DND-41 (cell line): ENCODE results near the gene EYS.
"Not testable (repeated sequence)": the region's sequence is repeated elsewhere in the genome, so short reads cannot be mapped to it uniquely, and the experiment has no call there.

Source experiments
- ATAC-seq: fragments of 200-7000 bp; cut with Tn5 transposase; 3 replicates; pipeline ENCODE4 v1.9.1; 2021; ENCODE audit warnings: low read depth; ENCODE audit not compliant: insufficient read depth
- DNase-seq: peaks from one replicate; pipeline ENCODE4 v3.0.0-alpha.2; 2020
- H2AFZ ChIP-seq: 2 replicates; pipeline ENCODE4 v1.6.0; 2012; ENCODE audit warnings: low read depth, low read length
- H3K27ac ChIP-seq: 2 replicates; pipeline ENCODE4 v1.5.1; 2012; ENCODE audit warnings: low read length, inconsistent platforms
- H3K27me3 ChIP-seq: fragments of 200-600 bp; sonication (generic); 2 replicates; pipeline ENCODE4 v1.6.0; 2012; ENCODE audit warnings: low read length, mild to moderate bottlenecking, inconsistent platforms; ENCODE audit not compliant: insufficient read depth, poor library complexity
- H3K36me3 ChIP-seq: 2 replicates; pipeline ENCODE4 v1.5.1; 2012; ENCODE audit warnings: low read length, inconsistent platforms; ENCODE audit not compliant: insufficient read depth
- H3K4me1 ChIP-seq: 2 replicates; pipeline ENCODE4 v1.5.1; 2012; ENCODE audit warnings: mild to moderate bottlenecking, low read length; ENCODE audit not compliant: insufficient read depth
- H3K4me2 ChIP-seq: 2 replicates; pipeline ENCODE4 v1.6.0; 2012; ENCODE audit warnings: mild to moderate bottlenecking, moderate library complexity, low read length, inconsistent platforms; ENCODE audit not compliant: insufficient read depth
- H3K4me3 ChIP-seq, 2 experiments: fragments of 200-600 bp in 1 of 2; shearing (Covaris generic) in 1 of 2; 2 replicates each; pipeline ENCODE4 v1.5.1; 2012 to 2016; ENCODE audit warnings: inconsistent platforms in 2 of 2, low read length in 2 of 2, mild to moderate bottlenecking in 2 of 2, low read depth in 1 of 2, moderate library complexity in 1 of 2
- H3K79me2 ChIP-seq: 2 replicates; pipeline ENCODE4 v1.6.0; 2012; ENCODE audit warnings: low read length, inconsistent platforms; ENCODE audit not compliant: insufficient read depth
- H3K9ac ChIP-seq: 2 replicates; pipeline ENCODE4 v1.6.0; 2012; ENCODE audit warnings: low read depth, mild to moderate bottlenecking, inconsistent platforms, low read length, moderate library complexity
- H3K9me3 ChIP-seq: 2 replicates; pipeline ENCODE4 v1.5.1; 2012; ENCODE audit warnings: low read length, moderate library complexity, mild to moderate bottlenecking, inconsistent platforms; ENCODE audit not compliant: insufficient read depth, severe bottlenecking
- H4K20me1 ChIP-seq: 2 replicates; pipeline ENCODE4 v1.6.0; 2012; ENCODE audit warnings: low read length; ENCODE audit not compliant: insufficient read depth
- EZH2 ChIP-seq: IDR thresholded peaks from 3 replicates; pipeline ENCODE4 v1.6.1; 2012; ENCODE audit warnings: borderline replicate concordance, low read depth, mild to moderate bottlenecking, moderate library complexity, low read length, inconsistent platforms; ENCODE audit not compliant: severe bottlenecking
- TF ChIP-seq, protein P1 (sequence below): IDR thresholded peaks from 2 replicates; pipeline ENCODE4 v1.5.1; 2012; ENCODE audit warnings: borderline replicate concordance, low read length, moderate library complexity, mild to moderate bottlenecking; ENCODE audit not compliant: poor library complexity, severe bottlenecking; ENCODE audit errors: extremely low read depth

Gene EYS

DNA sequence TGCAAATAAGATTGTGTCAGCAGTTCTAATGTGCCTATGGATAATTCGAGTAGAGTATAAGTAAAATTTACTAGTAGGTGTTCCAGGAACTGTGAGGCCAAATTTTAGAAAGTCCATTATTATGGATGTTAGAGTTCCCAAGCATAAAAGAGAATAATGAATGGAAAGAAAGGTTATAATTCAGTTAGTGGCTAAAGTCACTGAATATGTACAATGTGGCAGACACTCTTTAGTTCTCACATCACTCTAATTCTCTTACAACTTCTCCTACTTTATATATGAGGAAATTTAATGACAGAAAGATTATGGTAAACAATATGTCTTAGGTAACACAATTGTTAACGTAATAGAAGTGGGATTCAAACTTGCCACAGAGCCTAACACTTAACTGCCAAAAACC lies 75.3 kb downstream of the EYS start:
- no peak overlapping the region for H2AFZ ChIP-seq
- H3K9ac ChIP-seq = no peak overlapping the region
- no peaks in the 10 kb centered on the region for H3K36me3 ChIP-seq
- no peaks in the 10 kb centered on the region for H4K20me1 ChIP-seq
- no peaks in the 10 kb centered on the region for H3K9me3 ChIP-seq
- H3K27me3 ChIP-seq = no peaks in the 10 kb centered on the region
- no peak overlapping the region for H3K4me3 ChIP-seq
- no peaks in the 10 kb centered on the region for H3K79me2 ChIP-seq
- DNase-seq (no peak), ATAC-seq (no peak)
- H3K4me2 ChIP-seq = no peak overlapping the region
- no peak overlapping the region for H3K27ac ChIP-seq
- TF ChIP-seq, protein P1, sequence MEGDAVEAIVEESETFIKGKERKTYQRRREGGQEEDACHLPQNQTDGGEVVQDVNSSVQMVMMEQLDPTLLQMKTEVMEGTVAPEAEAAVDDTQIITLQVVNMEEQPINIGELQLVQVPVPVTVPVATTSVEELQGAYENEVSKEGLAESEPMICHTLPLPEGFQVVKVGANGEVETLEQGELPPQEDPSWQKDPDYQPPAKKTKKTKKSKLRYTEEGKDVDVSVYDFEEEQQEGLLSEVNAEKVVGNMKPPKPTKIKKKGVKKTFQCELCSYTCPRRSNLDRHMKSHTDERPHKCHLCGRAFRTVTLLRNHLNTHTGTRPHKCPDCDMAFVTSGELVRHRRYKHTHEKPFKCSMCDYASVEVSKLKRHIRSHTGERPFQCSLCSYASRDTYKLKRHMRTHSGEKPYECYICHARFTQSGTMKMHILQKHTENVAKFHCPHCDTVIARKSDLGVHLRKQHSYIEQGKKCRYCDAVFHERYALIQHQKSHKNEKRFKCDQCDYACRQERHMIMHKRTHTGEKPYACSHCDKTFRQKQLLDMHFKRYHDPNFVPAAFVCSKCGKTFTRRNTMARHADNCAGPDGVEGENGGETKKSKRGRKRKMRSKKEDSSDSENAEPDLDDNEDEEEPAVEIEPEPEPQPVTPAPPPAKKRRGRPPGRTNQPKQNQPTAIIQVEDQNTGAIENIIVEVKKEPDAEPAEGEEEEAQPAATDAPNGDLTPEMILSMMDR = no peak
- TF ChIP-seq EZH2 = no peak
- H3K4me1 ChIP-seq = no peaks in the 10 kb centered on the region

DNA sequence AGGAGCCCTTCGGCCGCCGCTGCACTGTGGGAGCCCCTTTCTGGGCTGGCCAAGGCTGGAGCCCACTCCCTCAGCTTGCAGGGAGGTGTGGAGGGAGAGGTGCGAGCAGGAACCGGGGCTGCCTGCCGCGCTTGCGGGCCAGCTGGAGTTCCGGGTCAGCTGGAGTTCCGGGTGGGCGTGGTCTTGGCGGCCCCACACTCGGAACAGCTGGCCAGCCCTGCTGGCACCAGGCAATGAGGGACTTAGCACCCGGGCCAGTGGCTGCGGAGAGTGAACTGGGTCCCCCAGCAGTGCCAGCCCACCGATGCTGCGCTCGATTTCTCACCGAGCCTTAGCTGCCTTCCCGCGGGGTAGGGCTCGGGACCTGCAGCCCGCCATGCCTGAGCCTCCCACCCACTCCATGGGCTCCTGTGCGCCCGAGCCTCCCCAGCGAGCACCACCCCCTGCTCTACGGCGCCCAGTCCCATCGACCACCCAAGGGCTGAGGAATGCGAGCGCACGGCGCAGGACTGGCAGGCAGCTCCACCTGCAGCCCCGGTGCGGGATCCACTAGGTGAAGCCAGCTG lies 79.5 kb downstream of the EYS start:
- not testable (repeated sequence) for H3K36me3 ChIP-seq, ATAC-seq, H3K79me2 ChIP-seq, H4K20me1 ChIP-seq, H3K27me3 ChIP-seq, H3K9ac ChIP-seq, H3K4me3 ChIP-seq, DNase-seq, H3K4me2 ChIP-seq, H3K4me1 ChIP-seq, H3K27ac ChIP-seq, H3K9me3 ChIP-seq, H2AFZ ChIP-seq

DNA sequence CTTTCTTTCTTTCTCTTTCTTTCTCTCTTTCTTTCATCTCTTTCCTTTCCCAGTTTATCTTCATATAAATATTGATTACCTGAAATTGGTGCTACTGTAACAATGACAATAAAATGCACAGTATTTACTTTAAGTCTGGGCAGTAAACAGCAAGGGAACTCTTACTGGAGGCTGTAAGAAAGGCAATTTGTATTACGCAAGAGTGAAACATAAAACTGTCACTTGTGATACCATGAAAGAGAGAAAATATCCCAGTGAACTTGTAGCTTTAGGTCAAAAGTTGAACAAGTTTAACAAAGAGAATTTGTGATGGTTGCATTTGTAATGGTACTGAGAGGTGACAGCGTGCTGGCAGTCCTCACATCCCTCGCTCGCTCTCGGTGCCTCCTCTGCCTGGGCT lies 80.0 kb downstream of the EYS start:
- TF ChIP-seq, protein P1 = no peak
- TF ChIP-seq EZH2 = no peak
- DNase-seq = no peak
- Histone ChIP-seq H4K20me1 (no peaks in the 10 kb centered on the region), H3K9ac (no peak overlapping the region), H3K4me1 (no peaks in the 10 kb centered on the region), H3K9me3 (no peaks in the 10 kb centered on the region), H3K36me3 (no peaks in the 10 kb centered on the region), H3K27me3 (no peaks in the 10 kb centered on the region), H3K4me2 (no peak overlapping the region), H2AFZ (no peak overlapping the region), H3K79me2 (no peaks in the 10 kb centered on the region), H3K4me3 (no peak overlapping the region), H3K27ac (no peak overlapping the region)
- no peak for ATAC-seq

DNA sequence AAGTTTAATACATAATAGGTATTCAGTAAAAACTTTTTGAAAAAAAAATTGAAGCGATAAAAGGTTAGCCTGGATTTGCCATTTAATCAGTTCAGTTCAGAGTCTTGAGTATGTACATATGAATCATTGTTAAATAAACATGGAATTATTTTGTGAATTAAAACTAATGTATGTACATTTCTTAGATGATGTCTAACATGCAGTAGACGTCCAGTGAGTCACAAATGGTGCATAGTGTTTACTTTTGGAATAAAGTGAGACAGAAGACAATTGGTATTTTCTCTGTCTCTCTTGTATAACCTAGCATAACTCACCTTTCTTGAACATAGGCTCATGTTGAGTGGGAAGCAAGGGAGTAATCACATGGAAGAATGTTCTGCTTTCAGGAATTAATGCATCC lies 83.5 kb downstream of the EYS start:
- no peaks in the 10 kb centered on the region for H4K20me1 ChIP-seq
- ATAC-seq = no peak
- no peak overlapping the region for H3K27ac ChIP-seq
- no peak overlapping the region for H3K9ac ChIP-seq
- H3K4me2 ChIP-seq = no peak overlapping the region
- TF ChIP-seq EZH2 = no peak
- TF ChIP-seq, protein P1 = no peak
- no peaks in the 10 kb centered on the region for H3K36me3 ChIP-seq
- no peak for DNase-seq
- H2AFZ ChIP-seq = no peak overlapping the region
- H3K4me1 ChIP-seq = no peaks in the 10 kb centered on the region
- no peak overlapping the region for H3K4me3 ChIP-seq
- H3K9me3 ChIP-seq = no peaks in the 10 kb centered on the region
- H3K27me3 ChIP-seq = no peaks in the 10 kb centered on the region
- H3K79me2 ChIP-seq = no peaks in the 10 kb centered on the region
